RKO (cell line): ENCODE results near the gene MPL.

Experiments
- DNase-seq: peaks from one replicate; pipeline ENCODE4 v3.0.0-alpha.2; 2016; ENCODE audit warnings: low spot score

The MPL gene

GRCh38 chr1:43325381-43325780 is 12.2 kb upstream of the MPL start:
- no peak for DNase-seq

GRCh38 chr1:43327549-43328292 is 9.9 kb upstream of the MPL start:
- no peak for DNase-seq

- DNase-seq = peak; percentile 32
These were observed 7.4 kb upstream of the MPL start for GRCh38 chr1:43329995-43330751.

DNA sequence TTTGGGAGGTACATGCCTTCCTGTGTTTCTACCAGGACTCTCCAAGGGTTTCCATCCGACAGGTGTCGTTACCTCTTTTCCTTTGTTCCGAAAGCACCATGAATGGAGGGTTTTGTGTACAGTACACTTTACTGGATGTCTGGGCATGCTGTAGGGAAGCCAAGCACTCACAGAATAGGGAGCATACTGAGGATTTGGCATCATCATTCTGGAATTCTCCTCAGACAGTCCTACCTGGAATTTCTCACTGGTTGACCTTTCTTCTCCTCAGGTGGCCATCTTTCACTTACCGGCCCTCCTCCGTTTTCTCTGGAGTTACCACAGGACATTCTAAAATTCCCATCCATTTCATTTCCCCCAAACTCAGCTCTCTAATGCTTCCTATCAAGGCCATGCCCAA is 5.9 kb upstream of the MPL start:
- no peak for DNase-seq

DNA sequence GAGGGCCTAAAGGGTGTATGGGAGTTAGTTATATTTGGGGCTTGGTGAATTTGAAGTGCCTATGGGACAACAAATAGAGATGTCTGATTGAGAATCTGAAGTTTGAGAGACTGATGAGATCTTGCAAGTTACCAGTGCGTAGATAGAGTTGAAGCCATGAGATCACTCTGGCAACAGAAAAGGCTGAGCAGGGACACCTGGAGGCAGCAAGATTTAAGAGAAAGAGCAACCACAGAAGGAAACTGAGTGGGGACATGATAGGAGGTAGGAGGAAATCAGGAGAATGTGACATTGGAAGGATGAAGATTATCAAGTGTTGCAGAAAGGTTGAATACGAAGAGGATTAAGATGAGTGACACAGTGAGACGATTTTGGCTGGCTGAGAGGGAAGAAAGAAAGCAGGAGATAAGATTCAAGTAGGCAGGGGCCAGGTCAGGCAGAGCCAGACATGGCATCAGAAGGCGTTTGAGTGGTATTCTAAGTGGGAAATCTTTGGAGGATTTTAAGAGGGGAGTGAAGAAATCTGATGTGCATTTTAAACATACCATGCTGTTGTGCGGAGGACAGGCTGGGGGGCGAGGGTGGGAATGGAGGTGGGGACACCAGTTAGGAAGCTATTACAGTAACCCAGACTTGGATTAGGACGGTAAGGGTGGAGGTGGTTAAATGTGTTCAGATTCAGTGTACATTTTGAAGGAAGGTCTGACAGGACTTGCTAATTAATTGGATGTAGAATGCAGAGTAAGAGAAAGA is 3.0 kb upstream of the MPL start:
- DNase-seq = no peak

DNA sequence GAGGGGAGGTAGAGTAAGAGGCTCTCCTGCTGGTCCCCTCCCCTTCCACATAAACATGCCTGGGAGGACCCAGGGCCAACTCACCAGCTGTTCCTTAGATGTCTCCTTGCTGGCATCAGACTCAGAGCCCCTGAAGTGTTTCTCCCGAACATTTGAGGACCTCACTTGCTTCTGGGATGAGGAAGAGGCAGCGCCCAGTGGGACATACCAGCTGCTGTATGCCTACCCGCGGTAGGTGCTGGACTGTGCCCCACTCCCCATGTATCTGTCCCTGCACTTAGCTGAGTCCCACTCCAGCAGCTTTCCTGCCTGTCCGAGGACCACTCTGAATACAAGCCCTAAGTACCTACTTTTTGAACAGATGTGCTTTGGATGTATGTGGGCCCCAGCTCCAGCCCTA is 383 bp downstream of the MPL start:
- DNase-seq = no peak

DNA sequence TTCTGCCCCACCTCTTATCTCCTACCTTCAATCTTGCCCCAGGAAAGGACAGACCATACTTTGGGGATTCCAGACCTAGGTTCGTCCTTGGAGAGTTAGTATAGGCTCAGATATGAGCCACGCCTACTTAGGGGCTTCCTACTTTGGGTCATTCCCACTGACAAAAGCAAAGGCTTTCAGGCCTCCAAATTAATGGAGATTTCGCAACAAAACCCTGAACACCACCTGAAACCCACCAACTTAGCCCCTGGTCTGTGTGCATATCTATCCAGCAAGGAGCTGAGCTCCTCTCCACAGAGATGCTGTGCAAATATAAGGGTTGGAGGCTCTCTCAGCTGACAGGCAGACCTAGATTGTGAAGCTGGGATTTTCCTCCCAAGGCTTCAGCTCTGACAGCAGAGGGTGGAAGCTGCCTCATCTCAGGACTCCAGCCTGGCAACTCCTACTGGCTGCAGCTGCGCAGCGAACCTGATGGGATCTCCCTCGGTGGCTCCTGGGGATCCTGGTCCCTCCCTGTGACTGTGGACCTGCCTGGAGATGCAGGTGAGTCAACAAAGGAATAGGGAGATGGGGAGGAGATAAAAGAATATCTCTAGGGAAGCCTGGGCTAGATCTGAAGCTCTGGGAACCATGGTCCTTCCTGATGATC is 2.1 kb downstream of the MPL start:
- DNase-seq = no peak

DNA sequence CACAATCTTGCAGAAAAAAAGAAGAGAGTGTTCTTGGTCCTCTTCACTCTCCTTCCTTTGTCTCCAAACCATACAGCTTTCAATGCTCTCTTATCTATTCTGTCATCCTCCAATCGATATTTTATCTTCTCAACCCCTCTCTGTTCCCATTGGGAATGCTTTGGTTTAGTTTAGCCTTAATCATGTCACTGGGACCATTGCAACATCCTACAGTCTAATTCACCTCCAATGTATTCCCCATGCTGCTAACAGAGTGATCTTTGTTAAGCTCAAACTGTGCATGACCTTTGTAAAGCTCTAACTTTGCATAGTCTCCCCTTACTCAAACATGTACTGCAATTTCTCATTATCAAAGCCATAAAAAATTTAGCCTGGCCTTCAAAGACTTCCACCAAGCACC is 2.9 kb downstream of the MPL start:
- DNase-seq = no peak

GRCh38 chr1:43344267-43344850 is 6.7 kb downstream of the MPL start:
- DNase-seq = no peak

- no peak for DNase-seq
These were observed 7.5 kb downstream of the MPL start for GRCh38 chr1:43345120-43345519.

DNA sequence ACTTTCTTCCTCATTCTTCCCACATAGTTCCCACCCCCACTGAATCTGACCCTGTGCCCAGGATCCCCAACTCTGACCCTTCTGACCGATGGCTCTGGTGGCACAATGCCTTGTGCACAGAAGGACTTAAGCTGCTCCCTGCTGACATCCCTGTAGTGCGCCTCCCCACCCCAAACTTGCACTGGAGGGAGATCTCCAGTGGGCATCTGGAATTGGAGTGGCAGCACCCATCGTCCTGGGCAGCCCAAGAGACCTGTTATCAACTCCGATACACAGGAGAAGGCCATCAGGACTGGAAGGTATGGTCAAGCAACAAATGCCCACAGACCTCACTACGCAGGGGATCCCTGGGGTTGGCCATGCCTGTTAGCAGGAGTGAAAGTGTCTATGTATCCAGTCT is 9.0 kb downstream of the MPL start:
- no peak for DNase-seq

DNA sequence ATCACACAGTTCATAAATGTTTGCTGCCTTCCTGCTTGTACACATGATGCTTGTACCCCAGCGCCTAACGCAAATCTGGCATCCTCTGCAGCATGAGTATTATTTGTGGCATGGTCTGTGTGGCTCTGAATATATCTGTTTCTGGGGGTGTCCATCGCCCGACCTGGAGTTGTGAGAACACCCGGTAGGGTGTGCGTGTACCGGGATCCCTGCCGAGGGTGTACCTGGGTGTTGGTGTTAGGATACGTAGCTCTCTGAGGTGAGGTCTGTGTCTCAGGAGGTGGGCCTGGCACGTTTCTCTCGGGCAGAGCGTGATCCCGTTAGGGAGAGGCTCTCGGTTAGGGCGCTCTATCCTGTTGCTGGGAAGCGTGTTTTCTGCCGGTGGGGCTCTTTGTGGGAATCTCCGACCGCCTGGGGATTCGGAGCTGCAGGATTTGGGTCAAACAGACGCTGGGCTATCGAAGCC is 10.8 kb downstream of the MPL start:
- no peak for DNase-seq

- peak; percentile 78 for DNase-seq
These were observed 11.4 kb downstream of the MPL start for GRCh38 chr1:43348809-43349593.

DNA sequence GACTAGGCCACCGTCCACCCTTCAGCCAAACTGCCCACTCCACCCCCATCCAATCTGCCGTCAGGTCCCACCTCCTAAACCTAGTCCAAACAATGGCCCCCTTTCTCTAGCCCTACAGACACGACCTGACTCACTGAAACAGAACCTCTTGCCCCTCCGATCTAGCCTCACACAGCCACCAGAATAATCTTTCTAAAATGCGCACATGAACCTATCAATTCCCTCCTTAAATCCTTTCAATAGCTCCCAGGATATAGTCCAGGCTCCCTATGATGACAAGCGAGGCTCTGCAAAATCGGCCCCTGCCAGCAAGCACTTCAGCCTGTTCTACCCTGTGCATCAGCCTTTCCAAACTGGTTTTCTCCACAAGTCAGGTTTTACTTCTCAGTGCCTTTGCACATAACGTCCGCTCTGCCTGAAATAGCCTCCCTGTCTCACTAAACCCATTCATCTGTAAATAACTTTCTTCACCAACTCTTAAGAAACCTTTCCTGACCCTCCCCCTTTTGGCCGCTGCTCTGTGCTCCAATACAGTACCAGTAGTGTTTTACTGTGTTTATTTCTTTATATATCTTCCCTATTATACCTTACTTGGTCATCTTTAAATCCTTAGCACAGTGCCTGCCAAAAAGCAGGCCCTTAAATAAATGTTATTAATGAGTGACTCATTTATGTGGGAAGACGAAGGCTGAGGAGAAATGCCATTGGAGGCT is 12.1 kb downstream of the MPL start:
- no peak for DNase-seq

DNA sequence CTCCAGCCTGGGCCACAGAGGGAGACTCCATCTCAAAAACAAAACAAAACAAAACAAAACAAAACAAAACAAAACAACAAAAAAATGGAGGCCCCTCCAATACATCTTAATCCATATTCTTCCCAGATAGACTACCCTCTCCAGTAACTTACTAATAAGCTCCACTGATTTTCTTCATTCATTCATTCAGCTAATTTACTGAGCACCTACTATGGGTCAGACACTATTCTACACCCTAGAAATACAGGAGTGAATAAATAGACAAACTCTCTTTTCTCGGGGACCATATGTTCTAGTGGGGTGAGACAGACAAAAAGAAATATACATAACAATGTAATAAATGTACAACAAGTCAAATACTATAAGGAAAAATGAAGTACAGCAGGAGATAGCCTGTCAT is 13.4 kb downstream of the MPL start:
- DNase-seq = no peak

- no peak for DNase-seq
These were observed 14.1 kb downstream of the MPL start for GRCh38 chr1:43351421-43352350.

- DNase-seq = no peak
These were observed 14.7 kb downstream of the MPL start for GRCh38 chr1:43352351-43352705.

DNA sequence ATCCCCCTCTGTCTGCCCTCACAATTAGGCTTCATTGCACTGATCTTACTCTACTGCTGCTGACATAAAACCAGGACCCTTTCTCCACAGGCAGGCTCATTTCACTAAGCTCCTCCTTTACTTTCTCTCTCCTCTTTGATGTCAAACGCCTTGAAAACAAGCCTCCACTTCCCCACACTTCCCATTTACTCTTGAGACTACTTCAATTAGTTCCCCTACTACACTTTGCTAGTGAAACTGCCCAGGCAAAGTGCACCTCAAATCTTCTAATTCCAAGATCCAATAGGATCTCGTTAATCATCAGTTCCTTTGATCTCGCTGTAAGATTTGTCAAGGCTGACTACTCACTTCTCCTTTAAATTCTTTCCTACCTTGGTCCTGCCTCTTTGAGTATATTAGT is 15.3 kb downstream of the MPL start:
- no peak for DNase-seq

GRCh38 chr1:43354471-43354870 is 16.9 kb downstream of the MPL start:
- no peak for DNase-seq

GRCh38 chr1:43354936-43355335 is 17.3 kb downstream of the MPL start:
- no peak for DNase-seq
